ENCODE data around the gene PARD3B.

PARD3B gene

DNA sequence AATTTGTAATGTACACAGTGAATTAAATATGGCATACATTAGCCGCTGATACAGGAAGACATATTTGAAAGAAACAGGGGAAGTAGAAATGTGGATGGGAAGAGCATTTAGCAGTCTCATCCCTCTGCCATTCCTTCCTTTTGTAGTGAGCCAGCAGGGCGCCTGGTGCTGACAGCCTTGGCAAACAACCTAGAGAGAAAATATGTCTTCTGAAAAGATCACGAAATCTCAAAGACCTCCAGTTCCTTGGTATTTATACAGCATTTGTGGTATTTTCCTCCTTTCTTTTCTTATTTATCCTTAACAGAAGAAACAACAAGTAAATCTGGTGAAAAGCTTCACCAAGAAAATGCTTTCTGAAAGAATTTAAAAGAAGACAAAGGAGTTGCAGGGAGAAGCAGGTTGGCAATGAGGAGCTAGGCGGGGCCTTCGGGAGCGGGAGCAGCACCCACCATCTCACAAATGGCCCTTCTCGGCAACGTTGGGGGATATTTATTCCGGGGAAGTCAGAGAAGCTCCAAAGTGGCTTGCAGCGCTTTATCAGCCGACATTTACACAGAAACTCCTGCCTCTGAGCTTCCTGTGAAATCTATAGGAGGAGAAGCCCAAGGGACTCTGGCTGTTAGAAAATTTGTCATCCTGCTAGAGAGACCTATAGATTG lies 731.0 kb downstream of the PARD3B start:
- no peak for DNase-seq (ENCODE audit: low read depth)

DNA sequence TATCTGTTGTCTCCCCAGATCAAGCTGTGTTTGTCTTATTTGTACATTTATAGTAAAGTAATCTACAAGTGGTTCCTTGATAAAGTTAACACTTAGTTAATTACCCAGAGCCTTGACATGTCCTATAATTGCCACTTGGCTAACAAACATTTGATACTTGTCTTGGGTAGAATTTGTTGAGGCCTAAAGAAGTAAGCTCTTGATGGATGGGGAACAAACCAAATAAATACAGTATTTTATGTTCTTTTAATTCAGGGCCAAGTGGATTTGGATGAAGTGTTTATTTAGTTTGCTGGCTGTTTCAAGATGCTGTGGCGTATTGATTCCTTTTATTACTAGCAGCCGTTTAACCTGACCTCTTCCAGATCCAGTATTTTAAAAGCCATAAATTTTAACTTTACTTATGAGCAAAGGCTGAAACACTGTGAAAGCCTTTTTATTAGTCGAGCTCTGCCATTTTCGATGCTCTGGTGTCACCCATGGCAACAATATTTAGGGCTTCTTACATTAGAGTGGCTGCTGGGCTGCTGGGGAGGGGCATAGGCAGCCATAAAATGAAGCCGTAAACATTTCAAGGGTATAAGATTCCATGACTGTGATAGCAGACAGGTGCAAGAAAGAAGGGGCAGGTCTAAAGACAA lies 735.4 kb downstream of the PARD3B start:
- DNase-seq (ENCODE audit: low read depth), result no peak

DNA sequence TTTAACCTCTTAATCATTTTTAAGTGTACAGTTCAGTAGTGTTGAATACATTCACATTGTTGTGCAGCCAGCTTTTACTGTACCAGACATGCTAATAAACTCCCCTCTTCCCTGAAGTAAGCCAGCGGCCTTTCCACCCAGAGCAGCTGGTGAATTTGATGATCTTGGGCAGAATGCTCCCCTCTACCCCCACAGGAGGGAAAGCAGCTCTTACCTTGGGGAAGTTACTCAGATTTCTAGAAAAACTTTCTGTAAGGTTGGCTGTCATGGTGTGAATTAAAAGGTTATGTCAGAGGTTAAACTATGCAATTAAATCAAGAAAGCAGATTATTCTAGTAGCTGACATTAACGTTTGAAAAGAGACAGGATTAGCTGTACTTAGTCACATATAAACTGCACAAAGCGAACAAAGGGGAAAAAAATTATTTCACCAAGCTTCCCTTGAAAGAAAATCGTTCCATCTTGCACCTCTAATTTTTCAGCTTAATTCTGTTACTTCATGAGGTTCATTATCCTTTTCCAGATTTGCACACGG lies 738.5 kb downstream of the PARD3B start:
- DNase-seq (ENCODE audit: low read depth), result no peak

DNA sequence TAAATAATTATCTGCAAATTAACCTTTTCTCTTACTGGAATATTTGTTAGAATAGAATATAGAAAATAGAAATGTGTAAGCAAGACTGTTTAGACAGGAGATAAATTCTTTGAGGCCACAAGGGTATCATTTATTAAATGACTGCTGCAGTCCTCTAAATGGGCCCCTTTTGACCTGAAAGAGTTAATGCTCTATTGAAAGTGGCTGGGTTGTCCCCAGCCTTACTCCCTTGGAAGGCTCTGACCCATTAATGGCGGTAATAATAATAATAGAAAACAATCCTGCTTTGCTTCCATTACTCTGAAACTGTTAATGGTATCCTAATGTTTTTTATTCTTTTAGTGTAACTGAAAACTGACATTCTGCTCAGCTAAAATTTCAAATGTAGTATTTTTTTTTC lies 739.1 kb downstream of the PARD3B start:
- no peak for DNase-seq (ENCODE audit: low read depth)

DNA sequence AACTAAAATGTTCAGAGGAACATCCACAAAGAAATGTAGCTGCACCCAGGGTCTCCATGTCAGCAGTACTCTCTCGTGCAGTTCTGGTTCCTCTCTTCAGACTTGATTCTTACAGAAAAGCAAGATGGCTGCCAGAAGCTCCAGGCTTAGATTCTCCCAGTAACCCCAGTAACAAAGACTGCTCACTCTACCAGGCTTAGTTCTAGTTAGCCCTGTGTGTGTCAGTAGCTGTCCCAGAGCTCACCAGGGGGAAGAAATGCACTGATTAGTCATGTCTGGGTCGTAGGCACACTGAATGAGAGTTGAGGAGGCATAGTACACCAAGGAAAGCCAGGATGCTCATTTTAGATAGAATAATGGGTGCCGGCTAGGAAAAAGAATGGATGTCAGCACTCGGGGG lies 742.0 kb downstream of the PARD3B start:
- DNase-seq (ENCODE audit: low read depth), result no peak

DNA sequence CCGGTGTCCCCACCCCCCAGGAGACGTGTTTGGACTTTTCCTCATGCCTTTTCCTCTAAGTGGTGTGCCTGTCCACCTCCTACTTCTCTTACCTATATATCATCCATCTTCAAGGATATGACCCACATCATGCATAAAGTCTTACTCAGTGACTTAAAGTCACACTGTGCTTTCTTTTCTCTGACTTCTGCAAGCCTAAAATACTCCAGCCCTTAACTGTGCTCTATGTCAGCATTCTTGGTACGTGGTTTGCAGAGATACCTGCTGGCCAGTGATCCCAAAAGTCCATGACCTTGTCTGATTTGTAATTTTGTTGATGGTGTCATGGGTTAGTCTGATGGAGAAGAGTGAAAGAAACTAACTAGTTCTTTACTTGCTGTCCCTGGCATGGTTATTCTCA lies 743.4 kb downstream of the PARD3B start:
- no peak for DNase-seq (ENCODE audit: low read depth)

DNA sequence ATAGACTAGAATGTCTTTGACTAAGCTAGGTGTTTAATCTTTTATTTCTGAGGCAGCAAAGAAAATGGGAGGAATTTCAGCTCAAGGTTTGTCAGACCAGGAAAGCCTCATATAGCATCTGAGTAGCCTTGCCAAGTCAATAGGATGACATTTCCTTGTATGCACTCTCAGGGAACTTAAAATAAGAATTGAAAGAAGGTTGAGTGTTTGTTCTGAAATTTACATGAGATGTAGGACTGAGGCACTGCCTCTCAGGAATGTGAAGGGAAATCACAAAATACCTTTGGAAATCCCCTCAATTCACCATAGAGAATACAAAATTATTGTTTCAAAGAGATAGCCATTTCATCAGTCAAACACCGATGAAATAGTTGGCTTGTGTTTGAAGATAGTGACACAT lies 745.0 kb downstream of the PARD3B start:
- DNase-seq (ENCODE audit: low read depth), result no peak

DNA sequence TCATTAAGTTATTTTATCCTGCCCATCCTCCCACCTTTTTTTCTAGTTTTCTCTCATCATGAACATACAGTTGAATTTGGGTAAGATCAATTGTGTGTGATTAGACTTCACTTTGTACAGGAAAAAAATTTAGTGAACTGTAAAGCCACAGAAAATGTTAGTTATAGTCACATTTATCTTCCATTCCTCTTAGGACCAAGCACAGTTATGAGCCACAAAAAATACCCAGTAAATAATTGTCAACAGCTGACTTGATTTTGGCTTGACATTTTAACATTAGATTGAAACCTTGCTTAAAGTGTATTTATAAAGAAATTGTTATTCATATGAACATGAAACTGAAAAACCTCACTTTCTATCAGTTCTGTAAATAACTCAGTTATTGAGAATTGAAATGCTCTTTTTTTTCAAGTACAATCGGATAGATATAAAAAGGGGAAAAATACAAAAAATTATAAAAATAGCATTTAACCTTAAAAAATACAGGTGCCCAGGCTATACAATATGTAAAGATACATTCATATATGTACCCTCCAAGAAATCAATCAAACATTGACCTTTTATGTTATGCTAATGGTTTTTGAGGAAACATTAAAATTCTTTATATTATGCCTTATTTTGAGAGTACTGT lies 747.5 kb downstream of the PARD3B start:
- DNase-seq (ENCODE audit: low read depth), result no peak

DNA sequence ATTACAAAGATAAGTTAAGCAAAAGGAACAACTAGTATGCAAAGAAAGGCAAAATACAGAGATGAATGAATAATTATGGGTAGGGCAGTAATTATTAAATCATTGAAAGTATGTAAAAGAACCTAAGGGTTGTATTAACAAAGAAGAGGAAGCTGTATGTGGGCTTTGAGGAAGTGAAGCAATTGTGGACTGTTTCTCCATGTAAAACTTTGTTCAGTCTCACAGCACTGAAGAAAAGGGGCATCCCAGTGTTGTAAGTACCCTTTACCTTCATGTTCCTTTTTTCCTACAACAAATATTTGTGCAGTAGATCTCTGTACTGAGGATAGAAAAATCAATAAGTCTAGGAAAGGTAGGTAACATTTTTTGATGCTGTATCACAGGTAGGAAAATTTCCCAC lies 748.3 kb downstream of the PARD3B start:
- DNase-seq (ENCODE audit: low read depth), result no peak

DNA sequence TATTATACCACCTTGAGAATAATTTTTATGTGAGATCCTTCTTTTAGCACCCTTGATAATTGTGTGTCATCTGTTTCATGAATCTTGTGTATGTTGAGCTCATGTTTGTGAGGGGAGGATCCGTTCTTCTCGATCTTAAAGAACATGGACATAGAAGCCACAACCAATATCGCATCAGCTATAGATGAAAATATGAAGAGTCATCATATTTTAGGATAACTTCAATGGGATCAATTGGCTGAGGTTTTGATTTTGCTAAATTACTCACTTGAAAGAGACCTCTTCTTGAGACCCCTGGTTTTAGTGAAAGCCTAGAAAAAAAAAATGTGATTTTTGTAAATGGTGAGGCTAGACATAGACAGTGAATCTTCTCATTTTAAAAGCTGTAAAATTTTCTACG lies 751.7 kb downstream of the PARD3B start:
- no peak for DNase-seq (ENCODE audit: low read depth)

DNA sequence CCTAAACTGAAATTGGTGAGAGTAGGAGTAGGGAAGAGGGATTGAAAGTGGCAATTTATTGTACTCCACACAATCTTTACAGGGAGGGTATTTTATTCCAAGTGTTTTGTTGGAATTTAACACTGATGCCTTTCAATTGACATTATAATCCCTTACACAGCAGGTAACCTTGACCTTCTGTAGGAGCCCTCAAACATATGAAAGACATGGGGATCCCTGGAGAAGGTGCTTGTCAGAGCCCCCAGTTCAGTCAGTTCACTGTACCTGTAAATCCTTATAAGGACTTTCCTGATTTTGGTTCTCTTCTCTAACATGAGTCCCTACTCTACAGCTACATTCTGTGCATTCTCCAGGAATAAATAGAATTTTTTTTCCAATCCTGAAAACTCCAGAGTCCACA lies 752.1 kb downstream of the PARD3B start:
- no peak for DNase-seq (ENCODE audit: low read depth)

DNA sequence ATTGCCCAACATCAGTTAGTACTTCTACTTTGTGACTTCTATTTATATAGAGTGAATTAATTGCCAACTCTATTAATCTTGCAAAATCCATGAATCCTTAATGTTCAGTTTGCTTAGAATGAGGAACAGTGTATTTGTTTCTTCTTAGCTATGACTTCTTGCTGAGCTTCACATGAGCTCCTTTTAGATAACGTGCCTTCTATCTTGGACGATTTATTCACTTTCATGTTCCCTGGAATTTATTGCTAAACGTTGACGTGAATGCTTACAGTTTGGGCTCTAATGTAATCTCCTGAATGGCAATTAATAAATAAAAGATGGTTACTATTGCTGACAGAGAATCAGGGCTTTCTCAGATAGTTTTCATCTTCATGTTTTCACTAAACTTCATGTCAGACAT lies 752.6 kb downstream of the PARD3B start:
- DNase-seq (ENCODE audit: low read depth), result no peak

DNA sequence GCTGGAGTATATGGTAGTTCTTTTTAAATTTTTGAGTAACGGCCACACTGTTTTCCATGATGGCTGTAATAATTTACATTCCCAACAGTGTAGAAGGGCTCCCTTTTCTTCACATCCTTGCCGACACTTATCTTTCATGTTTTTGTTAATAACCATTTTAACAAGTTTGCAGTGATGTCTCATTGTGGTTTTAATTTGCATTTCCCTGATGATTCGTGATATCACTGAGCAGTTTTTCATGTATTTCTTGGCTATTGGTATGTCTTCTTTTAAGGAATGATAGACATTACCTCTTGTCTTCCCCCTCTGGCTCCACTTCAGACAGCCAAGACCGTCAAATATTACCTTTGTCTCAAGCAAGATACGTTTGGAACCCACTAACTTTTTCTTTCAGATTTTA lies 765.9 kb downstream of the PARD3B start:
- DNase-seq (ENCODE audit: low read depth), result no peak

DNA sequence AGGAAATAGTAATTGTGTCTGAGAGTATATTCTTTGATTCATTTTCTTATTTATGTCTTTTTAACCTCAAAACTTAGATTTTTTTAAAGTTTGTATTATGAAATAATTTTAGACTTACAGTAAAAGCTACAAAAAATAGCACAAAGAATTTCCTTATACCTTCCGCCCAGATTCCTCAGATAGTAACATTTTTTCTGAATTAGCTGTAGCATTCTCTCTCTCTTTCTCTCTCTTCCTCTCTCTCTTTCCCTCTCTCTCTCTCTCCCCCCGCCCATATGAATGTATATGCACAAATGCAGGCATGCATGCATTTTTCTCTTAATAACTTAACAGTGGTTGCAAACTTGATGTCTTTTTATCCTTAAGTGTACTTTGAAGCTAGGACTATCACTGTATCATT lies 776.0 kb downstream of the PARD3B start:
- DNase-seq (ENCODE audit: low read depth), result no peak

DNA sequence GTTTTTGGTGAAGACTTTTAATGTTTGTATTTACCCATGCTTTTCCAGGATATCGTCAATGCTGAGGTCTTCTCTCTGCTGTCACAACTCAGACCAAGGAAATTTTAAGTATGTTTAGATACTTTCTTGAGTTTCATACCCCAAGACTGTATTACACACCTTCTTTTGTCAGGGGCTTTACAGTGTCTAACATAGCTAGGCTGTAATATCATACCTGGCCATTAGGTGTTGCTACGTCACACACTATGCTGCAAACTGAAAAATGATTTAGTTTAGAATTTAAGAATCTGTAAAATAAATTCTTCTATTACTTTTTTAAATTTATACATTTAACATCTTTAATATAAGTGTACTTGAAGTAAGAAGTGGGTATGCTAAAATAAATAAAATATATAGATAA lies 778.7 kb downstream of the PARD3B start:
- DNase-seq (ENCODE audit: low read depth), result no peak

DNA sequence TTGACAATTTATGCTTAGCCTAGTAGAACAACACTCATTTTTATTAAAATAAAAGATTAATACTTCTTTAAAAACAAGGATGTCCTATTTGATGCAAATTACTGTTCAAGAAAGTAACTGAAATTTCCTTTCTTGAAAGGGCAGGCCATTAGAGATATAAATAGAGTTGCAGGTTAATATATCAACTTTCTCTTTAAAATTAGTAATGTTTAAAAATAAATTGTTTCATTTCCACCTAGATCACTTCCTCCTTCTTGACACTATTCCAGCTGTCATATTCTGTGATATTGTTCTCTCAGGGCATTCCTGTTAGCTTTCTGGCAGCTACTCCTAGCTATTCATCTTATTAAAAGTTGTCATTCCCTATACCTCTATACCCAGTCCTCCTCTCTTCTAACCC lies 779.1 kb downstream of the PARD3B start:
- DNase-seq (ENCODE audit: low read depth), result no peak

DNA sequence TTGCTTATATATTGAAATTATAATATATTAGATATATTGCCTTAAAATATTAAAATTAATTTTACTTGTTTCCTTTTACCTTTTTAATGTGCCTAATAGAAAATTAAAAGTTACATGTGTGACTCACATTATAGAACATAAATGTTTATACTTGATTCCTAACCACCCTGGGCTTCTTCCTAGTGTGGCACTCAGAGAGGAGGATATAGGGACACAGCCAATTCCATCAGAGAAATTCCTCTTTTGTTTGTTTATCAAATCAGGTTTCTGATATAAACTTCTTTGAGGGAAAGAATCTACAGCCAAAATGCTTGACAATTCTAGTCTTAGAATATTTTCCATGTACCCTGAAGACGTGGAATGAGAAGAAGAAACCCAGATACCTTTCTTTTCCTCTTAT lies 788.1 kb downstream of the PARD3B start:
- DNase-seq (ENCODE audit: low read depth), result no peak

DNA sequence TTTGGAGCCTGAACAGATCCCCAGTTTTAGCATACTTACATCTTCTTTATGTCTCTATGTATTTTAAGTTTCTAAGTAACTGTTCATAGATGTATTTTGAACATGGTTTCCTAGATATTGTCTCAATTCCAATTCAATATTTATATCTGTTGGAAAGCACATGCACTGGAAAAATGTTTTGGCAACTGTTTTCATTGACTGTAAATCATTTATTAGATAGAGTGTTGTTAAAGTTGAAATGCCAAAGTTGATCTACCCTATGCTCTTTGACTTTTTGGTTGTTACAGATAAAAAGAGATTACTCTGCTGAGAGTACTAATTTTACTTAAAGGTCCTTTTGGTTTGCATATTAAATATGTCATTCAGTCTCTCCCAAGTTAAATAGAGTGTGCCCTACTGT lies 792.0 kb downstream of the PARD3B start:
- no peak for DNase-seq (ENCODE audit: low read depth)

DNA sequence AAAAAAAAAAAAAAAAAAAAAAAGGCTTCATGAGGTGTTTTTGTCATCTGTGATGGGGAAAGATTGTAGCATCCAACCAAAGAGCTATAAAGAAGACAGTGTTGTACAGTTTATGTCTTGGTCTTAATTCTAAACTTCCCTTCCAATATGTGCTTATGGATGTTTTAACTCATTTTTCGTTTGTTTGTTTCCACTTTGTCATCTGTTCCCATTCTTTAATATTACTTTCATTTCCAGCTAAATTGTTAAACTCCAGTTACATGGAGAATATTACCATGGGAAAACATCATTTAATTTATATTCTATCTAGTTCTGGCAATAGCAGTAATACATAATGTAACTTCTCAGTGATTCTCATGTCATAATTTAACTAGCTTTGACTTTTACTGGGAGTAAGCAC lies 792.9 kb downstream of the PARD3B start:
- DNase-seq (ENCODE audit: low read depth), result no peak

DNA sequence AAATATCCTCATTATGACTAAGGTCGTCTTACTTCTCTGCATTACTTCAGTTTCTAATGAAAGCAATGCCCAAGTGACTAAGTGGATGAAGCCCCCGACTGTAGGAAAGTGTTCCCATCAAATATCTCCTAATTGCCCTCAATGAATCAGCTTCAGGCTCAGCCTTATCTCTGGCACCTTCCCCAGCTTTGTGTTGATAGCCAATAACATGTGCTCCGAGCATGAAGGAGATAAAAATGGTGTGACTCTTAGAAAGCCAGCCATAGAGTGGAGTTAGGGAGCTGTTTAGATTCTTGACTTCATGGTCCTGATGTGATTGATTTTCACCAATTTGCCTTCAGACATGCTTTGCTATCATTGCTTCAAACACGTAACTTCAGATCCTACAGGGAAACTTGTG lies 797.8 kb downstream of the PARD3B start:
- no peak for DNase-seq (ENCODE audit: low read depth)

DNA sequence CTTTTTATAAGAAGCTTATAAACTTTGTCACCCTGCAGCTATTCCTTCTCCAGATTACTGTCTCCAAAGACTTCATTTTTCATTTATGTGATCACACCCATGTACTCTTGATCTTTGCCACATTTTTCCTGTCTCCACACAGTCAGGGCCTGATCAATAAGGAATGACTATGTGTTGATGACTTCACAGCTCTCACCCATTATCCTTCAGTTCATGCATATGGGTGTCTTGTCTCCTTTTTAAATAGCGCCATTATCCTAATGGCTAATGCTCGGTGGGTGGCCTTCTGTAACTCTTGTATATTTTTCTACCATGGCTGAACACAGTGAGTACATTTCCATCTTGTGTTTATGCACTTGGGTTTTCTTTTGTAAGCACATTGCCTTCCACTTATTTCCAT lies 801.4 kb downstream of the PARD3B start:
- DNase-seq (ENCODE audit: low read depth), result no peak

DNA sequence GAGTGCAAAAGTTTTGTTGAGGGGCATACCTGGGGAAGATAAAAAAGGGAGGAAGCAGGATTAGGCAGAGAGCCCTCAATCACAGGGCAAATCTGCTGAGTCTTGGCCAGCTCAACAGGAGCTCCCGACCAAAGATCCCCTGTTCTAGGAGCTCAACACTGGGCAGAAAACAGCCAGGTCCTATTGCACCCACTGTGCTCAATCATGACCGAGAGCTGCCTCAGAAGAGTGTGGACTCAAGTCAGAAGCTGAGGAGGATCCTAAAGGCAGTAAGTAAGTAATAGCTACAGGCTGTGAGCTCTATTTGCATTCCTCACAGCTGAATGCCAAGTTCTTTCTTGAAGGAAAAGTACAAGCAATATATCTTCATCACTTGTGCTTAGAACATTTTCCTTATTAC lies 802.6 kb downstream of the PARD3B start:
- no peak for DNase-seq (ENCODE audit: low read depth)

DNA sequence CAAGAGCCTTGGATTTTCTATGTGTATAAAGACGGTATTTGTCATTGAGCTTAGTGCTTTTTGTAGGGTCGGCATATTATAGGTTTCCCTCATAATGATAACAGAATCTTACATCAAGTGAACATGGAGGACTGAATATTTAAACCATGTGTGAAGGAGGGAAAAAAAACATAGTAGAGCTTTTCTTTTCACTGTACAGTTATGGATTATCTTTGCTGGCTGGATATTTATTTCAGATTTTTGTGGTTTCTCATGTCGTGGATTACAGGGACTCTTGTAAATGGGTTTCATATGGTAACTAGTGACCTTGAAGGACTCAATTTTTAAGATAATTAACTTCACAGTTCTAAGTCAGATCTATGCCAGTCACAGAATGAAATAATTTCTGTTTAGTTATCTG lies 806.8 kb downstream of the PARD3B start:
- DNase-seq (ENCODE audit: low read depth), result no peak

DNA sequence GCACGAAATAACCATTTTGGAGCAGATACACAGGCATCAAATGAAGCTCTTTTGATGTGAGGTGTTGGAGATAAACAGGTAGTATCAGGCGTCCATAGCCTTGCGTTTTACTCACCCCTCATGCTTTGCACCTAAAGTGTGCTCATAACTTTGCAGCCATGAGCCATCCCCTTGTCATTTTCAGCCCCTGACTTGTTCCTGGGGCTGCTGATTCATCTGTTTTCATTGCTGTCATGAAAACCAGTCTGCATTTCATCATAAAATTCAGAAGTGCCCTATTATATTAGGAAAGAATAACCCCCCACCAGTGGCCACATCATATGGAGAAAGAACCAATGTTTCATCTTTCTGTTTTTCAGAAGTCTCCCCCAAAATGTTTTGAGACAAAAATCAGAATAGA lies 807.3 kb downstream of the PARD3B start:
- DNase-seq (ENCODE audit: low read depth), result no peak
